Measurements from ENCODE around the gene PIK3C2G.

The PIK3C2G gene

GRCh38 chr12:18267427-18268099 lies 6.2 kb downstream of the PIK3C2G start:
- DNase-seq = no peak
- Histone ChIP-seq H3K18ac (ENCODE audit: low read length) (no peak overlapping the region), H3K56ac (ENCODE audit: low read length) (no peak overlapping the region), H3K79me1 (ENCODE audit: low read length) (no peaks in the 10 kb centered on the region), H4K5ac (ENCODE audit: low read length) (no peak overlapping the region), H3K4me2 (ENCODE audit: low read length) (no peak overlapping the region), H3K23ac (ENCODE audit: low read length) (no peak overlapping the region), H2BK15ac (replicated peaks; ENCODE audit: low read depth) (no peak overlapping the region), H2AK5ac (ENCODE audit: low read length) (no peak overlapping the region), H2BK120ac (ENCODE audit: low read depth, low read length) (no peak overlapping the region), H3K36me3 (ENCODE audit: control insufficient read depth, insufficient read depth, low read length) (no peaks in the 10 kb centered on the region), H3K79me2 (ENCODE audit: control insufficient read depth, insufficient read depth, low read length) (no peaks in the 10 kb centered on the region), H4K8ac (ENCODE audit: low read depth, low read length) (no peak overlapping the region), H3K4ac (ENCODE audit: low read depth, low read length) (no peak overlapping the region), H3K4me3 (ENCODE audit: low read length) (no peak overlapping the region), H3K4me1 (ENCODE audit: control insufficient read depth, low read depth, low read length) (no peaks in the 10 kb centered on the region), H3K27me3 (ENCODE audit: insufficient read depth, low read length, poor library complexity) (no peaks in the 10 kb centered on the region), H2BK5ac (ENCODE audit: low read length) (no peak overlapping the region), H3K27ac (ENCODE audit: low read depth, low read length) (no peak overlapping the region), H3K9ac (ENCODE audit: low read length) (no peak overlapping the region)
- no CpG with 5 or more reads among the region's 9 CpGs for WGBS (ENCODE audit: extremely low coverage, insufficient coverage, low lambda C conversion rate)

GRCh38 chr12:18270958-18271460 lies 9.7 kb downstream of the PIK3C2G start:
- H3K9ac ChIP-seq (ENCODE audit: low read length) = no peak overlapping the region
- H3K27me3 ChIP-seq (ENCODE audit: insufficient read depth, low read length, poor library complexity) = no peaks in the 10 kb centered on the region
- DNase-seq = peak; percentile 38
- H3K4ac ChIP-seq (ENCODE audit: low read depth, low read length) = no peak overlapping the region
- H3K4me3 ChIP-seq (ENCODE audit: low read length) = no peak overlapping the region
- no CpG with 5 or more reads among the region's 3 CpGs for WGBS (ENCODE audit: extremely low coverage, insufficient coverage, low lambda C conversion rate)
- no peaks in the 10 kb centered on the region for H3K79me1 ChIP-seq (ENCODE audit: low read length)
- no peaks in the 10 kb centered on the region for H3K4me1 ChIP-seq (ENCODE audit: control insufficient read depth, low read depth, low read length)
- H2BK15ac ChIP-seq (replicated peaks; ENCODE audit: low read depth) = no peak overlapping the region
- no peak overlapping the region for H4K8ac ChIP-seq (ENCODE audit: low read depth, low read length)
- no peak overlapping the region for H2AK5ac ChIP-seq (ENCODE audit: low read length)
- H3K79me2 ChIP-seq (ENCODE audit: control insufficient read depth, insufficient read depth, low read length) = no peaks in the 10 kb centered on the region
- no peaks in the 10 kb centered on the region for H3K36me3 ChIP-seq (ENCODE audit: control insufficient read depth, insufficient read depth, low read length)
- no peak overlapping the region for H4K5ac ChIP-seq (ENCODE audit: low read length)
- no peak overlapping the region for H3K27ac ChIP-seq (ENCODE audit: low read depth, low read length)
- no peak overlapping the region for H3K18ac ChIP-seq (ENCODE audit: low read length)
- H3K56ac ChIP-seq (ENCODE audit: low read length) = no peak overlapping the region
- no peak overlapping the region for H3K4me2 ChIP-seq (ENCODE audit: low read length)
- H3K23ac ChIP-seq (ENCODE audit: low read length) = no peak overlapping the region
- no peak overlapping the region for H2BK5ac ChIP-seq (ENCODE audit: low read length)
- no peak overlapping the region for H2BK120ac ChIP-seq (ENCODE audit: low read depth, low read length)

- Histone ChIP-seq H3K4ac (ENCODE audit: low read depth, low read length) (no peak overlapping the region), H2BK5ac (ENCODE audit: low read length) (no peak overlapping the region), H4K8ac (ENCODE audit: low read depth, low read length) (no peak overlapping the region), H3K9ac (ENCODE audit: low read length) (no peak overlapping the region), H3K27ac (ENCODE audit: low read depth, low read length) (no peak overlapping the region), H2BK15ac (replicated peaks; ENCODE audit: low read depth) (no peak overlapping the region), H3K4me3 (ENCODE audit: low read length) (no peak overlapping the region), H2BK120ac (ENCODE audit: low read depth, low read length) (no peak overlapping the region), H3K4me1 (ENCODE audit: control insufficient read depth, low read depth, low read length) (no peaks in the 10 kb centered on the region), H3K79me2 (ENCODE audit: control insufficient read depth, insufficient read depth, low read length) (no peaks in the 10 kb centered on the region), H3K23ac (ENCODE audit: low read length) (no peak overlapping the region), H3K27me3 (ENCODE audit: insufficient read depth, low read length, poor library complexity) (no peaks in the 10 kb centered on the region), H3K56ac (ENCODE audit: low read length) (no peak overlapping the region), H4K5ac (ENCODE audit: low read length) (no peak overlapping the region), H3K79me1 (ENCODE audit: low read length) (no peaks in the 10 kb centered on the region), H3K36me3 (ENCODE audit: control insufficient read depth, insufficient read depth, low read length) (no peaks in the 10 kb centered on the region), H3K4me2 (ENCODE audit: low read length) (no peak overlapping the region), H3K18ac (ENCODE audit: low read length) (no peak overlapping the region), H2AK5ac (ENCODE audit: low read length) (no peak overlapping the region)
- WGBS (ENCODE audit: extremely low coverage, insufficient coverage, low lambda C conversion rate) = no CpG with 5 or more reads among the region's 1 CpG
- peak; percentile 73 for DNase-seq
Observed at GRCh38 chr12:18275981-18276380, 14.7 kb downstream of the PIK3C2G start.

GRCh38 chr12:18277196-18277595 lies 15.9 kb downstream of the PIK3C2G start:
- Histone ChIP-seq H2AK5ac (ENCODE audit: low read length) (no peak overlapping the region), H3K4ac (ENCODE audit: low read depth, low read length) (no peak overlapping the region), H4K8ac (ENCODE audit: low read depth, low read length) (no peak overlapping the region), H3K27ac (ENCODE audit: low read depth, low read length) (no peak overlapping the region), H3K36me3 (ENCODE audit: control insufficient read depth, insufficient read depth, low read length) (no peaks in the 10 kb centered on the region), H2BK120ac (ENCODE audit: low read depth, low read length) (no peak overlapping the region), H4K5ac (ENCODE audit: low read length) (no peak overlapping the region), H3K23ac (ENCODE audit: low read length) (no peak overlapping the region), H2BK15ac (replicated peaks; ENCODE audit: low read depth) (no peak overlapping the region), H3K79me1 (ENCODE audit: low read length) (no peaks in the 10 kb centered on the region), H3K27me3 (ENCODE audit: insufficient read depth, low read length, poor library complexity) (no peaks in the 10 kb centered on the region), H3K4me3 (ENCODE audit: low read length) (no peak overlapping the region), H2BK5ac (ENCODE audit: low read length) (no peak overlapping the region), H3K4me2 (ENCODE audit: low read length) (no peak overlapping the region), H3K56ac (ENCODE audit: low read length) (no peak overlapping the region), H3K18ac (ENCODE audit: low read length) (no peak overlapping the region), H3K4me1 (ENCODE audit: control insufficient read depth, low read depth, low read length) (no peaks in the 10 kb centered on the region), H3K79me2 (ENCODE audit: control insufficient read depth, insufficient read depth, low read length) (no peaks in the 10 kb centered on the region), H3K9ac (ENCODE audit: low read length) (no peak overlapping the region)
- DNase-seq = no peak
- WGBS (ENCODE audit: extremely low coverage, insufficient coverage, low lambda C conversion rate) = no CpG with 5 or more reads among the region's 1 CpG

GRCh38 chr12:18280728-18281127 lies 19.4 kb downstream of the PIK3C2G start:
- H2BK120ac ChIP-seq (ENCODE audit: low read depth, low read length) = no peak overlapping the region
- no peaks in the 10 kb centered on the region for H3K79me2 ChIP-seq (ENCODE audit: control insufficient read depth, insufficient read depth, low read length)
- H3K9ac ChIP-seq (ENCODE audit: low read length) = no peak overlapping the region
- H3K4me3 ChIP-seq (ENCODE audit: low read length) = no peak overlapping the region
- H2BK5ac ChIP-seq (ENCODE audit: low read length) = no peak overlapping the region
- H2BK15ac ChIP-seq (replicated peaks; ENCODE audit: low read depth) = no peak overlapping the region
- no peak overlapping the region for H3K56ac ChIP-seq (ENCODE audit: low read length)
- H3K36me3 ChIP-seq (ENCODE audit: control insufficient read depth, insufficient read depth, low read length) = no peaks in the 10 kb centered on the region
- no peaks in the 10 kb centered on the region for H3K4me1 ChIP-seq (ENCODE audit: control insufficient read depth, low read depth, low read length)
- H3K4ac ChIP-seq (ENCODE audit: low read depth, low read length) = no peak overlapping the region
- H4K5ac ChIP-seq (ENCODE audit: low read length) = no peak overlapping the region
- no peak overlapping the region for H3K23ac ChIP-seq (ENCODE audit: low read length)
- H3K18ac ChIP-seq (ENCODE audit: low read length) = no peak overlapping the region
- no peak for DNase-seq
- no peak overlapping the region for H4K8ac ChIP-seq (ENCODE audit: low read depth, low read length)
- no peak overlapping the region for H3K27ac ChIP-seq (ENCODE audit: low read depth, low read length)
- WGBS (ENCODE audit: extremely low coverage, insufficient coverage, low lambda C conversion rate) = no CpG with 5 or more reads among the region's 1 CpG
- H3K27me3 ChIP-seq (ENCODE audit: insufficient read depth, low read length, poor library complexity) = no peaks in the 10 kb centered on the region
- H3K4me2 ChIP-seq (ENCODE audit: low read length) = no peak overlapping the region
- no peak overlapping the region for H2AK5ac ChIP-seq (ENCODE audit: low read length)
- no peaks in the 10 kb centered on the region for H3K79me1 ChIP-seq (ENCODE audit: low read length)

- no peak for DNase-seq
- WGBS (ENCODE audit: extremely low coverage, insufficient coverage, low lambda C conversion rate) = no CpG with 5 or more reads among the region's 3 CpGs
- H2BK120ac ChIP-seq (ENCODE audit: low read depth, low read length) = no peak overlapping the region
Observed at GRCh38 chr12:18281941-18282340, 20.6 kb downstream of the PIK3C2G start.

More at GRCh38 chr12:18281941-18282340, 20.6 kb downstream of the PIK3C2G start:
- Histone ChIP-seq H3K79me1 (ENCODE audit: low read length) (no peaks in the 10 kb centered on the region), H4K8ac (ENCODE audit: low read depth, low read length) (no peak overlapping the region), H3K4me3 (ENCODE audit: low read length) (no peak overlapping the region), H3K79me2 (ENCODE audit: control insufficient read depth, insufficient read depth, low read length) (no peaks in the 10 kb centered on the region), H3K18ac (ENCODE audit: low read length) (no peak overlapping the region), H3K4me2 (ENCODE audit: low read length) (no peak overlapping the region), H3K27me3 (ENCODE audit: insufficient read depth, low read length, poor library complexity) (no peaks in the 10 kb centered on the region), H2AK5ac (ENCODE audit: low read length) (no peak overlapping the region), H3K56ac (ENCODE audit: low read length) (no peak overlapping the region), H3K27ac (ENCODE audit: low read depth, low read length) (no peak overlapping the region), H3K23ac (ENCODE audit: low read length) (no peak overlapping the region), H3K4ac (ENCODE audit: low read depth, low read length) (no peak overlapping the region), H3K36me3 (ENCODE audit: control insufficient read depth, insufficient read depth, low read length) (no peaks in the 10 kb centered on the region), H3K9ac (ENCODE audit: low read length) (no peak overlapping the region), H4K5ac (ENCODE audit: low read length) (no peak overlapping the region), H3K4me1 (ENCODE audit: control insufficient read depth, low read depth, low read length) (no peaks in the 10 kb centered on the region), H2BK15ac (replicated peaks; ENCODE audit: low read depth) (no peak overlapping the region), H2BK5ac (ENCODE audit: low read length) (no peak overlapping the region)
